Spleen (tissue), 7 donors: ENCODE data around the gene ARFGAP1.

Experiments
- CTCF ChIP-seq, 11 experiments: fragments of 200-600 bp in 7 of 11; fragments of 450-650 bp in 4 of 11; sonication (generic) in 4 of 11; IDR thresholded peaks in 8 of 11; conservative IDR thresholded peaks in 3 of 11; 1 replicate in 7 of 11; 2 replicates in 4 of 11; pipeline versions ENCODE4 v1.4.0 to v1.8.0; 2016 to 2021; ENCODE audit warnings: antibody characterized with exemption in 11 of 11, inconsistent platforms in 4 of 11, mild to moderate bottlenecking in 1 of 11
- POLR2A ChIP-seq, 3 donors: fragments of 450-650 bp; IDR thresholded peaks; one replicate each; pipeline ENCODE4 v1.5.1; 2017; ENCODE audit warnings: antibody characterized with exemption in 3 of 3, mild to moderate bottlenecking in 1 of 3
- POLR2AphosphoS5 ChIP-seq, 3 donors: sonication (generic); formaldehyde crosslinking; IDR thresholded peaks; one replicate each; pipeline ENCODE4 v1.5.1; 2017; ENCODE audit warnings: antibody characterized with exemption in 3 of 3
- donor health status: DM: no; HTN: no; CAD: no; lungs with moderate emphysema.
- donor health status: DM: no; HTN: no; CAD: no.
- donor health status: DM: no; HTN: no; CAD: no.

GRCh38 chr20:63322146-63322932, 49.7 kb downstream of the ARFGAP1 start:
- no peak for TF ChIP-seq CTCF (IDR thresholded peaks at IDR 0.05 in 8 of 11, conservative IDR thresholded peaks at IDR 0.05 in 3 of 11)
- no peak for TF ChIP-seq POLR2AphosphoS5 (IDR thresholded peaks at IDR 0.05)
- no peak for TF ChIP-seq POLR2A (IDR thresholded peaks at IDR 0.05)
